Thoracic aorta (tissue), 2 donors: ENCODE measurements around the gene DUSP10. TPM values are rescaled to one million over a fixed set of nuclear protein-coding genes. Genes with fewer than 3 reads are reported as not detected.

Experiments used
- ATAC-seq: fragments of 150-250 bp; one replicate; pipeline ENCODE4 v1.8.0; 2017; ENCODE audit warnings: low read depth; ENCODE audit not compliant: insufficient number of reproducible peaks, low FRiP score
- DNase-seq: peaks from one replicate; pipeline ENCODE4 v3.0.0-alpha.2; 2020; ENCODE audit warnings: low spot score
- H3K27ac ChIP-seq, 2 donors: fragments of 200-600 bp; sonication (generic); 1 replicate in 1 of 2; 2 replicates in 1 of 2; pipeline ENCODE4 v1.5.1; 2016; ENCODE audit warnings: mild to moderate bottlenecking in 2 of 2, moderate library complexity in 2 of 2
- H3K27me3 ChIP-seq: fragments of 200-600 bp; sonication (generic); replicated peaks from 2 replicates; pipeline ENCODE4 v1.6.0; 2016; ENCODE audit warnings: mild to moderate bottlenecking; ENCODE audit not compliant: insufficient read depth
- H3K36me3 ChIP-seq: fragments of 200-600 bp; sonication (generic); one replicate; pipeline ENCODE4 v1.5.1; 2016
- H3K4me1 ChIP-seq, 2 donors: fragments of 200-600 bp; sonication (generic); 1 replicate in 1 of 2; 2 replicates in 1 of 2; pipeline versions ENCODE4 v1.5.1 to v1.6.0; 2016; ENCODE audit warnings: low read depth in 2 of 2, mild to moderate bottlenecking in 1 of 2; ENCODE audit not compliant: control insufficient read depth in 1 of 2
- H3K4me3 ChIP-seq: fragments of 200-600 bp; sonication (generic); 2 replicates; pipeline ENCODE4 v1.5.1; 2016; ENCODE audit warnings: mild to moderate bottlenecking
- H3K9me3 ChIP-seq: fragments of 200-600 bp; sonication (generic); 2 replicates; pipeline ENCODE4 v1.5.1; 2016
- CTCF ChIP-seq: fragments of 200-600 bp; sonication (generic); IDR thresholded peaks from one replicate; pipeline ENCODE4 v1.5.1; 2019; ENCODE audit warnings: antibody characterized with exemption
- total RNA-seq, 2 donors: library from RNA; depleted of rRNA; stranded (reverse); fragments of >200 nt; gene quantifications; one replicate each; pipeline versions ENCODE4 v1.1.0 to v1.2.3, GENCODE V29; 2016

DUSP10 gene
- total RNA-seq, 2 donors from 2014 or later: 2.3 to 10.4 TPM

GRCh38 chr1:221717485-221717853 lies 24.4 kb downstream of the DUSP10 start:
- no peak overlapping the region for H3K27ac ChIP-seq
- no peak for TF ChIP-seq CTCF
- no peak for DNase-seq
- no peak for ATAC-seq
- H3K9me3 ChIP-seq: no peaks in the 10 kb centered on the region
- peaks cover 8 to 19% of the 10 kb centered on the region in 2 donors for H3K4me1 ChIP-seq
- no peak overlapping the region for H3K4me3 ChIP-seq
- H3K36me3 ChIP-seq: no peaks in the 10 kb centered on the region
- H3K27me3 ChIP-seq: no peaks in the 10 kb centered on the region

DNA sequence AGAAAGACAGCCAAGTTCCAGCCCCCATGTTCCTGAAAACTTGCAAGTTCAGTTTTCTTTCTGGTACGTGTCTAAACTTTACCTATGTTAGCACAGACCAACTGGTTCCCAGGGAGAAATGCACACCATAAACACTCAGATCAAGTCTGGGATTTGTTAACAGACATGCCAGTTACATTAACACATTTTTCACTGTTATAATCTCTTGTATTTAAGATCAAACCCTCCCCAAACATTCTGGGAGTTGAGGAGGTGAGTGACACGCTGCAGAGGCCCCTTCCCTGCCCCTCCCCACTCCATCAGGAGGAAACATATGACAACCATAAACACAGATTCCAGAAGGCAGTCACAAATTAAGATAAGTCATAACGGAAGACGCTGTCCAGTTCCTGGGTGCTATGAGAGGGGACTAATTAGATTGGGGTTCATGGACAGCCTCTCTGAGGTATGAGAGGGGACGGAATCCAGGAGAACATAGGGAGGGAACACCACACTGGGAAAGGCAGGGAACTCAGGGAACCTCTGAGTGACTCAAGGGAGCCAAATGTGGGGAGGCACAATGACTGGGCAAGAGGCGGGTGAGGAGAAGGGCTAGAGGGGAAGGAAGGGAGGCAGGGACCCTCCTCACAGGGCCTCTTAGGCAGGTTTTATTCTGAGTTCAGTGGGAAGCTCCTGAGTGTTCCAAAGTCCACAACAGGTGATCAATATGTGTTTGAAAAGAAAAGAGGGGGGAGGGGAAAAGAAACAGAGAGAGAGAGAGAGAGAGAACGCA lies 25.0 kb downstream of the DUSP10 start:
- peaks cover 8 to 14% of the 10 kb centered on the region in 2 donors for H3K4me1 ChIP-seq
- no peaks in the 10 kb centered on the region for H3K9me3 ChIP-seq
- DNase-seq: no peak
- H3K36me3 ChIP-seq: no peaks in the 10 kb centered on the region
- H3K4me3 ChIP-seq: no peak overlapping the region
- ATAC-seq: no peak
- no peaks in the 10 kb centered on the region for H3K27me3 ChIP-seq
- no peak overlapping the region for H3K27ac ChIP-seq
- TF ChIP-seq CTCF: no peak

DNA sequence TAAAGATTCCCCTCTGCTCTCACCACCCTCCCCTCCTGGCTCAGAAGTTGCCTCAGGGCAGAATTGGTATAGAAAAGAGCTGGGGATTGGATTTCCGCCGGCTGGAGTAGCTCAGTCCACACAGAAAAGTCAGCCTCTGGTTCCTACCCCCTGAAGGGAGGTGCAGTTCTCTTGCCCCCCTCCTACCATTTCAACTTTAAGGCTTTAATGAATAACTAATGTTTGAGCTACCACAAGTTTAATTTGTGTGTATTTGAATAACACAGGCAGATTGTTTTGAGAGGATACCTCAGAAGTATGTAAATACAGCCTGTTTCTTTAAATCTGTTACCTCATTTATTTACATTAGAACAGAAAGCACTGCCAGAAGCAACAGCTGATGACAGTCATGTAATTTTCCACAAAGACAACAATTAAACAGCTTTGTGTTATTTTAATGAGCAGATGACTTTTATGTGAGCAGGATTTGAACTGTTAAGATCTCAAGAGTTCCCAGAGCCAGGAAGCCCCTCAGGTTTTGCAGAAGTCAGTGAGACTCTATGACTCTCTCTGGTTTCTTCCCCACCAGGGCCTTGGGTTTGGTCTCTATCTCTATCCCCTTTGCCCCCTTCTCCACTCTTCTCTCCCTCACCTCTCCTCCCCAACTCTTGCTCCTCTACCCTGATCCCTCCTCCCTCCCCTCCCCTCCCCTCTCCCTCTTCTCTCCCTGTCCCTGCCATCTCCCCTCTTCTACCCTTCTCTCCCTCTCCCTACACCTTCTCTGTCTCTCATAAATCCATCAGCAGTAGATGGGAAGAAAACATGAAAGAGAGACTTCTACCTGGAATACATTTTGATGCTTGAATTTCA lies 26.3 kb downstream of the DUSP10 start:
- ATAC-seq: no peak
- DNase-seq: no peak
- Histone ChIP-seq H3K27me3 (no peaks in the 10 kb centered on the region), H3K27ac (no peak overlapping the region), H3K36me3 (no peaks in the 10 kb centered on the region), H3K4me3 (no peak overlapping the region), H3K4me1 (peaks cover 8 to 14% of the 10 kb centered on the region in 2 donors), H3K9me3 (no peaks in the 10 kb centered on the region)
- TF ChIP-seq CTCF: no peak

GRCh38 chr1:221714227-221715152 lies 27.4 kb downstream of the DUSP10 start:
- ATAC-seq (no peak), DNase-seq (no peak)
- no peaks in the 10 kb centered on the region for H3K27me3 ChIP-seq
- no peaks in the 10 kb centered on the region for H3K36me3 ChIP-seq
- no peak for TF ChIP-seq CTCF
- no peak overlapping the region for H3K27ac ChIP-seq
- H3K4me3 ChIP-seq: no peak overlapping the region
- H3K9me3 ChIP-seq: no peaks in the 10 kb centered on the region
- H3K4me1 ChIP-seq: peaks cover 8 to 14% of the 10 kb centered on the region in 2 donors
